Astrocyte (in vitro differentiated cells and primary cell): ENCODE results near the gene MNT. TPM values are rescaled to one million over a fixed set of nuclear protein-coding genes. Genes with fewer than 3 reads are reported as not detected.

Experiments used
- DNase-seq: peaks from one replicate; pipeline ENCODE4 v3.0.0-alpha.2; 2010; ENCODE audit warnings: low read depth
- FAIRE-seq: peaks from 2 replicates; lab custom pipeline; 2011; peaks lifted over from hg19 to GRCh38; lab: Jason Lieb, UNC
- H2AFZ ChIP-seq: 2 replicates; pipeline ENCODE4 v1.6.0; 2012; ENCODE audit warnings: low read depth, low read length, inconsistent platforms
- H3K27ac ChIP-seq: 2 replicates; pipeline ENCODE4 v1.5.1; 2011; ENCODE audit warnings: low read depth, low read length, inconsistent platforms
- H3K27me3 ChIP-seq: 2 replicates; pipeline ENCODE4 v1.6.0; 2011; ENCODE audit warnings: low read length, inconsistent platforms; ENCODE audit not compliant: insufficient read depth
- H3K36me3 ChIP-seq: 2 replicates; pipeline ENCODE4 v1.5.1; 2011; ENCODE audit warnings: low read length, inconsistent platforms; ENCODE audit not compliant: insufficient read depth
- H3K4me1 ChIP-seq: 2 replicates; pipeline ENCODE4 v1.5.1; 2011; ENCODE audit warnings: low read length, inconsistent platforms; ENCODE audit not compliant: insufficient read depth
- H3K4me2 ChIP-seq: 2 replicates; pipeline ENCODE4 v1.6.0; 2012; ENCODE audit warnings: low read length, inconsistent platforms
- H3K4me3 ChIP-seq: 2 replicates; pipeline ENCODE4 v1.5.1; 2011; ENCODE audit warnings: low read depth, mild to moderate bottlenecking, low read length, inconsistent platforms; ENCODE audit not compliant: insufficient read depth
- H3K79me2 ChIP-seq: 2 replicates; pipeline ENCODE4 v1.6.0; 2012; ENCODE audit warnings: mild to moderate bottlenecking, low read length, inconsistent platforms; ENCODE audit not compliant: insufficient read depth
- H3K9ac ChIP-seq: 2 replicates; pipeline ENCODE4 v1.6.0; 2012; ENCODE audit warnings: mild to moderate bottlenecking, low read length, inconsistent platforms
- H3K9me3 ChIP-seq: 2 replicates; pipeline ENCODE4 v1.5.1; 2012; ENCODE audit warnings: low read depth, mild to moderate bottlenecking, low read length, inconsistent platforms; ENCODE audit not compliant: insufficient read depth
- H4K20me1 ChIP-seq: 2 replicates; pipeline ENCODE4 v1.6.0; 2012; ENCODE audit warnings: low read length, inconsistent platforms; ENCODE audit not compliant: insufficient read depth
- H3K27ac Mint-ChIP-seq: one replicate; pipeline ENCODE4 v1.8.0; 2021; ENCODE audit warnings: mild to moderate bottlenecking, mixed read lengths; ENCODE audit not compliant: unreplicated experiment
- H3K27me3 Mint-ChIP-seq: one replicate; pipeline ENCODE4 v1.8.0; 2021; ENCODE audit warnings: low read depth, mixed read lengths; ENCODE audit not compliant: unreplicated experiment
- H3K36me3 Mint-ChIP-seq: one replicate; pipeline ENCODE4 v1.8.0; 2021; ENCODE audit warnings: low read depth, mixed read lengths; ENCODE audit not compliant: unreplicated experiment
- H3K4me1 Mint-ChIP-seq: one replicate; pipeline ENCODE4 v1.8.0; 2021; ENCODE audit warnings: low read depth, mixed read lengths; ENCODE audit not compliant: unreplicated experiment
- H3K4me3 Mint-ChIP-seq: one replicate; pipeline ENCODE4 v1.8.0; 2021; ENCODE audit warnings: mild to moderate bottlenecking, moderate library complexity, mixed read lengths; ENCODE audit not compliant: unreplicated experiment
- H3K9me3 Mint-ChIP-seq: one replicate; pipeline ENCODE4 v1.8.0; 2021; ENCODE audit warnings: mild to moderate bottlenecking, mixed read lengths; ENCODE audit not compliant: unreplicated experiment
- EZH2 ChIP-seq: IDR thresholded peaks from 2 replicates; pipeline ENCODE4 v1.6.1; 2012; ENCODE audit warnings: mild to moderate bottlenecking, low read length, inconsistent platforms; ENCODE audit not compliant: insufficient read depth
- total RNA-seq: library from RNA; stranded (reverse); gene quantifications from 2 replicates; pipeline ENCODE4 v1.2.1, GENCODE V29; 2021
- TF ChIP-seq, protein P1 (sequence below): IDR thresholded peaks from 2 replicates; pipeline ENCODE4 v1.5.1; 2011; ENCODE audit warnings: low read depth, mild to moderate bottlenecking, inconsistent platforms, low read length, moderate library complexity; ENCODE audit not compliant: insufficient read depth

Gene MNT
- total RNA-seq, 1 donor from 2014 or later: 29.1 TPM

DNA sequence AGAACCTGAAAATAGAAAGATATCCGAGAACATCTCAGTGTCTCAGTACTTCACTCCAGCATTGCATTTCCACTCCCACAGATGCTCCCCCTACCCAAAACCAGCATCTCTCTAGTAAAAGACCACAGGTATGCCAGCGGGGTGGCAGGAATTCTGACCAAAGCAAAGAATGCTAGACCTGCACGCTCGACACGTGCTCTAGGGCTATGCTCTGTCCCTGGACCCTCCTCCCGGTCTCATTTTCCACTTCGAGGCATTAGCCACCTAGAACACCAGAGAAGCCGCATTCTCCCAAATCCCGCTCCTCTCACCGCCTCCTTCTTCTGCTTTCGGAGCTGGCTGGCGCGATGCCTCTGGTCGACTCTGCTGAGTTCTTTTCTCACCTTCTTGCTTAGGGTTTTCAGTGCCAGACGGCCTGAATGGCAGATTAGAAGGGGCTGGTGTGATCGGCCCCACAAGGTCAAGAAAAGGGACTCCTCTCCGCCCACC, 65.1 kb downstream of the MNT start:
- Mint-ChIP-seq H3K4me3 (peak overlapping the region; percentile 99), H3K9me3 (no peaks in the 10 kb centered on the region), H3K4me1 (peaks cover 16% of the 10 kb centered on the region), H3K36me3 (peaks cover 2% of the 10 kb centered on the region), H3K27me3 (no peaks in the 10 kb centered on the region), H3K27ac (peak overlapping the region; percentile 97)
- peaks cover 62% of the 10 kb centered on the region for H3K79me2 ChIP-seq
- H3K4me3 ChIP-seq: peak overlapping the region; percentile 99
- peak overlapping the region; percentile 98 for H3K9ac ChIP-seq
- H3K27ac ChIP-seq: peak overlapping the region; percentile 78
- DNase-seq: no peak
- TF ChIP-seq EZH2: no peak
- TF ChIP-seq, protein P1, sequence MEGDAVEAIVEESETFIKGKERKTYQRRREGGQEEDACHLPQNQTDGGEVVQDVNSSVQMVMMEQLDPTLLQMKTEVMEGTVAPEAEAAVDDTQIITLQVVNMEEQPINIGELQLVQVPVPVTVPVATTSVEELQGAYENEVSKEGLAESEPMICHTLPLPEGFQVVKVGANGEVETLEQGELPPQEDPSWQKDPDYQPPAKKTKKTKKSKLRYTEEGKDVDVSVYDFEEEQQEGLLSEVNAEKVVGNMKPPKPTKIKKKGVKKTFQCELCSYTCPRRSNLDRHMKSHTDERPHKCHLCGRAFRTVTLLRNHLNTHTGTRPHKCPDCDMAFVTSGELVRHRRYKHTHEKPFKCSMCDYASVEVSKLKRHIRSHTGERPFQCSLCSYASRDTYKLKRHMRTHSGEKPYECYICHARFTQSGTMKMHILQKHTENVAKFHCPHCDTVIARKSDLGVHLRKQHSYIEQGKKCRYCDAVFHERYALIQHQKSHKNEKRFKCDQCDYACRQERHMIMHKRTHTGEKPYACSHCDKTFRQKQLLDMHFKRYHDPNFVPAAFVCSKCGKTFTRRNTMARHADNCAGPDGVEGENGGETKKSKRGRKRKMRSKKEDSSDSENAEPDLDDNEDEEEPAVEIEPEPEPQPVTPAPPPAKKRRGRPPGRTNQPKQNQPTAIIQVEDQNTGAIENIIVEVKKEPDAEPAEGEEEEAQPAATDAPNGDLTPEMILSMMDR: no peak
- H3K9me3 ChIP-seq: no peaks in the 10 kb centered on the region
- H4K20me1 ChIP-seq: peaks cover 41% of the 10 kb centered on the region
- no peak for FAIRE-seq
- H3K36me3 ChIP-seq: peaks cover 47% of the 10 kb centered on the region
- H3K4me2 ChIP-seq: peak overlapping the region; percentile 93
- H2AFZ ChIP-seq: peak overlapping the region; percentile 78
- peaks cover 24% of the 10 kb centered on the region for H3K4me1 ChIP-seq
- no peaks in the 10 kb centered on the region for H3K27me3 ChIP-seq

Other genes starting within 250 kb of the MNT start
- 39.7 and 47.7 TPM in 2 replicates for gene SMG6, start 97.3 kb downstream of the MNT start, total RNA-seq
- 15.4 and 17.9 TPM in 2 replicates for gene SRR, start 97.1 kb downstream of the MNT start, total RNA-seq
- gene TSR1, start 64.6 kb downstream of the MNT start, total RNA-seq: 36.4 and 37.6 TPM in 2 replicates
- gene SGSM2, start 63.6 kb downstream of the MNT start, total RNA-seq: 51.8 and 62.1 TPM in 2 replicates
- 24.9 and 28.4 TPM in 2 replicates for gene METTL16, start 110.8 kb upstream of the MNT start, total RNA-seq
- 195 and 204 TPM in 2 replicates for gene PAFAH1B1, start 192.6 kb upstream of the MNT start, total RNA-seq